Ovary (tissue), 3 donors: Measurements from ENCODE around the gene PDCD7.

Experiments
- CTCF ChIP-seq, 3 donors: fragments of 450-650 bp in 2 of 3; fragments of 200-600 bp in 1 of 3; IDR thresholded peaks; one replicate each; pipeline versions ENCODE4 v1.5.1 to v1.8.0; 2016 to 2022; ENCODE audit warnings: antibody characterized with exemption in 3 of 3, mild to moderate bottlenecking in 1 of 3
- EP300 ChIP-seq: sonication (generic); formaldehyde crosslinking; IDR thresholded peaks from one replicate; pipeline ENCODE4 v1.6.1; 2017; ENCODE audit warnings: antibody characterized with exemption
- POLR2A ChIP-seq: fragments of 450-650 bp; IDR thresholded peaks from one replicate; pipeline ENCODE4 v1.6.1; 2017; ENCODE audit warnings: antibody characterized with exemption, mild to moderate bottlenecking, moderate library complexity
- donor health status: DM: no; HTN: no; CAD: no.

GRCh38 chr15:65089206-65089824 lies 44.3 kb downstream of the PDCD7 start:
- TF ChIP-seq POLR2A: no peak
- TF ChIP-seq EP300: no peak
- no peak for TF ChIP-seq CTCF (IDR thresholded peaks at IDR 0.05)
